ENCODE results near the gene PRR30. TPM values are rescaled to one million over a fixed set of nuclear protein-coding genes. Genes with fewer than 3 reads are reported as not detected.

The PRR30 gene
- total and polyA plus RNA-seq, 2 of the 4 experiments (the other 2 are of a cell fraction) = not detected

DNA sequence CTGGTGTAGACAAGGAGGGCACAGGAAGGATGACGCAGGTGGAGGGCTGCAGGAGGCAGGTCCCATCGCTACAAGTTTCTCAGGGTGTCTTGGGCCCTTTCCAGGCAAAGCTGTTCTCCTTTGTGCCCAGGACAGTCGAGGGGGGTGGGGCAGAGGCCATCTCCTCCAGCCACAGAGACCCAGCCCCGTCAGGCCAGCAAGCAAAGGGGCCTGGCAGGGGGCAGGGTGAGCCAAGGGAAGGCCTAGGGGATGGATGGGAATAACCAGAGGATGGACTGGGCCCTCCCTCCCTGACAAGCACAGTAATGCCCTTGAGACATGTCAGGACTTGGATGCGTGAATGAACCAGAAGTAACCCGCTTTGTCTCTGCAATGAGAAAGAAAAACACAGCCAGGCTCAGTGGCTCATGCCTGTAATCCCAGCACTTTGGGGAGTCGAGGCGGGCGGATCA lies 15.9 kb upstream of the PRR30 start:
- Histone ChIP-seq H4K5ac (ENCODE audit: low read depth, low read length) (no peak overlapping the region), H4K20me1 (ENCODE audit: insufficient read depth, low read length) (no peaks in the 10 kb centered on the region; the same call in 1 of the 2 replicates), H3K18ac (ENCODE audit: low read depth, low read length) (no peak overlapping the region), H3K9ac (ENCODE audit: low read depth, low read length) (no peak overlapping the region), H2AK5ac (ENCODE audit: low read depth, low read length) (no peak overlapping the region), H2BK20ac (ENCODE audit: low read depth, low read length) (no peak overlapping the region), H3K4me2 (ENCODE audit: low read depth, low read length) (no peak overlapping the region), H3K27me3 (ENCODE audit: control insufficient read depth, insufficient read depth, low read length) (peaks cover 27% of the 10 kb centered on the region), H3K27ac (ENCODE audit: insufficient read depth, low read length) (no peak overlapping the region), H3K9me3 (ENCODE audit: control insufficient read depth, insufficient read depth, low read length) (no peaks in the 10 kb centered on the region), H3K23ac (ENCODE audit: low read depth, low read length) (no peak overlapping the region), H2AFZ (replicated peaks; ENCODE audit: low read length, poor library complexity) (no peak overlapping the region), H4K8ac (ENCODE audit: low read depth in 2 of 2, low read length in 2 of 2) (no peak overlapping the region), H4K91ac (ENCODE audit: insufficient read depth, low read depth, low read length) (no peak overlapping the region), H3K79me1 (ENCODE audit: low read depth in 1 of 2, low read length in 2 of 2) (no peaks in the 10 kb centered on the region), H2BK120ac (ENCODE audit: low read depth, low read length) (no peak overlapping the region), H3K4me1 (ENCODE audit: control insufficient read depth, insufficient read depth, low read length) (no peaks in the 10 kb centered on the region), H2AK9ac (replicated peaks; ENCODE audit: low read depth, low read length, poor library complexity) (no peak overlapping the region), H3K56ac (ENCODE audit: extremely low read depth, insufficient read depth, low read length) (no peak overlapping the region), H3K4ac (ENCODE audit: low read depth, low read length) (no peak overlapping the region), H3K4me3 (ENCODE audit: insufficient read depth, low read depth, low read length) (no peak overlapping the region), H3K14ac (replicated peaks; ENCODE audit: low read depth, low read length) (no peak overlapping the region), H3K9me1 (ENCODE audit: insufficient read depth, low read length) (no peaks in the 10 kb centered on the region; the same call in 1 of the 2 replicates), H3K36me3 (ENCODE audit: control insufficient read depth, insufficient read depth, low read length) (no peaks in the 10 kb centered on the region), H2BK5ac (ENCODE audit: low read depth, low read length, poor library complexity, severe bottlenecking) (no peak overlapping the region), H2BK15ac (ENCODE audit: low read depth, low read length) (no peak overlapping the region)
- in situ Hi-C loops (cut with MboI; ENCODE audit: low sequenced_read_pairs) = no loop called here
- ATAC-seq (ENCODE audit: low read depth) (no peak), DNase-seq (no peak)
- intact Hi-C loops (cut with micrococcal nuclease) = no loop called here
- dilution Hi-C loops (cut with HindIII; ENCODE audit: low sequenced_read_pairs, unreplicated experiment) = no loop called here
- no TSS peak for BruUV-seq (replicated peaks)
- 100% methylated on average over 2 of the region's 9 CpGs; no CpG with 5 or more reads in 1 of the 2 experiments for WGBS, 2 experiments (ENCODE audit: extremely low coverage in 2 of 2, insufficient read length in 1 of 2)
- ChIA-PET CTCF (no interaction called here), POLR2A (ENCODE audit: unreplicated experiment) (no interaction called here)
- TF ChIP-seq USF2 (IDR thresholded peaks at IDR 0.05; ENCODE audit: low read depth, low read length) (no peak), RAD21 (IDR thresholded peaks at IDR 0.05; ENCODE audit: low read length) (no peak), MAZ (IDR thresholded peaks at IDR 0.05; ENCODE audit: borderline replicate concordance, low read depth, low read length) (no peak), BHLHE40 (IDR thresholded peaks at IDR 0.05; ENCODE audit: low read depth, low read length) (no peak), NFE2L2 (IDR thresholded peaks at IDR 0.05; ENCODE audit: low read depth, low read length) (no peak), RCOR1 (IDR thresholded peaks at IDR 0.05; ENCODE audit: insufficient replicate concordance, low read length) (no peak), CEBPB (IDR thresholded peaks at IDR 0.05; ENCODE audit: low read depth, low read length) (no peak), MXI1 (IDR thresholded peaks at IDR 0.05; ENCODE audit: borderline replicate concordance, low read depth, low read length) (no peak)

All from IMR-90 (cell line).